Measurements from ENCODE around the gene NOC2L. TPM values are rescaled to one million over a fixed set of nuclear protein-coding genes. Genes with fewer than 3 reads are reported as not detected.

NOC2L gene
- total and polyA plus RNA-seq, 2 donors from 2014 or later: 42.4 to 65.5 TPM

DNA sequence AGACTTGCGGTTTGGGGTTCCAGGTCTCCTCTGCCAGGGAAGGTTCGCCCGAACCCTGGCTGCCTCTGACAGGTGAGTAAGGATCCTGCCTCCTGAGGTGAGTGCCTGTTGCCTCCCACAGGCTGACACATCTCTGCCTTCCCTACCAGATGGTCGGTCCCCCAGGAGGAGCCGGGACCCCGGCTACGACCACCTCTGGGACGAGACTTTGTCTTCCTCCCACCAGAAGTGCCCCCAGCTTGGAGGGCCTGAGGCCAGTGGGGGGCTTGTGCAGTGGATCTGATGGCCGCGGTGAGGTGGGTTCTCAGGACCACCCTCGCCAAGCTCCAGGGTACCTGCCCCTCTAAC is 15.2 kb upstream of the NOC2L start:
- FAIRE-seq (no peak), DNase-seq (no peak)
- Histone ChIP-seq H3K4me1 (ENCODE audit: control insufficient read depth in 2 of 3, insufficient read depth in 2 of 3, low read depth in 1 of 3, low read length in 3 of 3) (peaks cover 0 to 8% (median 0%) of the 10 kb centered on the region in 3 donors), H3K27me3 (ENCODE audit: control insufficient read depth, insufficient read depth, low read length) (peaks cover 7% of the 10 kb centered on the region), H3K9ac (ENCODE audit: low read length in 3 of 3) (no peak overlapping the region), H3K4me3 (ENCODE audit: low read length in 3 of 3) (no peak overlapping the region), H3K27ac (ENCODE audit: low read depth in 2 of 2, low read length in 2 of 2) (no peak overlapping the region), H3K36me3 (ENCODE audit: control insufficient read depth in 2 of 3, insufficient read depth in 3 of 3, low read length in 3 of 3) (no peaks in the 10 kb centered on the region), H3K9me3 (ENCODE audit: control insufficient read depth in 2 of 3, insufficient read depth in 1 of 3, low read length in 3 of 3) (no peaks in the 10 kb centered on the region)
- TF ChIP-seq, protein P1, sequence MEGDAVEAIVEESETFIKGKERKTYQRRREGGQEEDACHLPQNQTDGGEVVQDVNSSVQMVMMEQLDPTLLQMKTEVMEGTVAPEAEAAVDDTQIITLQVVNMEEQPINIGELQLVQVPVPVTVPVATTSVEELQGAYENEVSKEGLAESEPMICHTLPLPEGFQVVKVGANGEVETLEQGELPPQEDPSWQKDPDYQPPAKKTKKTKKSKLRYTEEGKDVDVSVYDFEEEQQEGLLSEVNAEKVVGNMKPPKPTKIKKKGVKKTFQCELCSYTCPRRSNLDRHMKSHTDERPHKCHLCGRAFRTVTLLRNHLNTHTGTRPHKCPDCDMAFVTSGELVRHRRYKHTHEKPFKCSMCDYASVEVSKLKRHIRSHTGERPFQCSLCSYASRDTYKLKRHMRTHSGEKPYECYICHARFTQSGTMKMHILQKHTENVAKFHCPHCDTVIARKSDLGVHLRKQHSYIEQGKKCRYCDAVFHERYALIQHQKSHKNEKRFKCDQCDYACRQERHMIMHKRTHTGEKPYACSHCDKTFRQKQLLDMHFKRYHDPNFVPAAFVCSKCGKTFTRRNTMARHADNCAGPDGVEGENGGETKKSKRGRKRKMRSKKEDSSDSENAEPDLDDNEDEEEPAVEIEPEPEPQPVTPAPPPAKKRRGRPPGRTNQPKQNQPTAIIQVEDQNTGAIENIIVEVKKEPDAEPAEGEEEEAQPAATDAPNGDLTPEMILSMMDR (IDR thresholded peaks at IDR 0.05; ENCODE audit: borderline replicate concordance, extremely low read depth, insufficient read depth): no peak
- intact Hi-C loops (cut with DNase I): no loop called here

DNA sequence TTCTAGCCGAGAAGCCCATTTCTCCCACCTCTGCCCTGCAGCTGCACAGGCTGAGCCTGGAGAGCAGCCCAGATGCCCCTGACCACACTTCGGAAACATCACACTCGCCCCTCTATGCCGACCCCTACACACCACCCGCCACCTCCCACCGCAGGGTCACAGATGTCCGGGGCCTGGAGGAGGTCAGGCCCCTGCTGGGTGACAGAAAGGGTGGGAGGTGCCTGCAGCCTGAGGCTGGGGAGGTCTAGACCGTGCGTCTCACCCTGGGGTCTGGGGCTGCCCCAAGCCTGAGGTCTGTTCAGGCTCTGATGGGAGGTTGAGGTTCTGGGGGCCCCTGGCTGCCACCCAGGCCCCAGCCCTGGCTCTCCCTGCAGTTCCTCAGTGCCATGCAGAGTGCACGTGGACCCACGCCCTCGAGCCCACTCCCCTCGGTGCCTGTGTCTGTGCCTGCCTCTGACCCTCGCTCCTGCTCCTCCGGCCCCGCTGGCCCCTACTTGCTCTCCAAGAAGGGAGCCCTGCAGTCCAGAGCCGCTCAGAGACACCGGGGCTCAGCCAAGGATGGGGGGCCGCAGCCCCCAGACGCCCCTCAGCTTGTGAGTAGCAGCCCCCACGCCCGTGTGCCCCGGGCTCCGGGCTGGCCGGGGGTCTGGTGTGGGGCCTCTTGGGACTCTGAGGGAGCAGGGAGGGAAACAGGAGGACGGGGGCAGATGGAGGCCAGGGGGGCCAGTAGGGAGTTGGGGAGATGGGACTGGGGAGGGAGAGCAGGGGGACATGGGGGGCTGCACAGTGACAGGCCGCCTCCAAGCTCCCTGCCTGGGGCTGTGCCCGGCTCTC is 14.6 kb upstream of the NOC2L start:
- no peaks in the 10 kb centered on the region for H3K36me3 ChIP-seq (ENCODE audit: control insufficient read depth in 2 of 3, insufficient read depth in 3 of 3, low read length in 3 of 3)
- DNase-seq: no peak
- no peak overlapping the region for H3K9ac ChIP-seq (ENCODE audit: low read length in 3 of 3)
- FAIRE-seq: no peak
- no peak overlapping the region for H3K4me3 ChIP-seq (ENCODE audit: low read length in 3 of 3)
- TF ChIP-seq, protein P1 (IDR thresholded peaks at IDR 0.05; ENCODE audit: borderline replicate concordance, extremely low read depth, insufficient read depth): no peak
- peaks cover 0 to 8% (median 0%) of the 10 kb centered on the region in 3 donors for H3K4me1 ChIP-seq (ENCODE audit: control insufficient read depth in 2 of 3, insufficient read depth in 2 of 3, low read depth in 1 of 3, low read length in 3 of 3)
- no peak overlapping the region for H3K27ac ChIP-seq (ENCODE audit: low read depth in 2 of 2, low read length in 2 of 2)
- H3K9me3 ChIP-seq (ENCODE audit: control insufficient read depth in 2 of 3, insufficient read depth in 1 of 3, low read length in 3 of 3): no peaks in the 10 kb centered on the region
- intact Hi-C loops (cut with DNase I): no loop called here
- H3K27me3 ChIP-seq (ENCODE audit: control insufficient read depth, insufficient read depth, low read length): peaks cover 9% of the 10 kb centered on the region

DNA sequence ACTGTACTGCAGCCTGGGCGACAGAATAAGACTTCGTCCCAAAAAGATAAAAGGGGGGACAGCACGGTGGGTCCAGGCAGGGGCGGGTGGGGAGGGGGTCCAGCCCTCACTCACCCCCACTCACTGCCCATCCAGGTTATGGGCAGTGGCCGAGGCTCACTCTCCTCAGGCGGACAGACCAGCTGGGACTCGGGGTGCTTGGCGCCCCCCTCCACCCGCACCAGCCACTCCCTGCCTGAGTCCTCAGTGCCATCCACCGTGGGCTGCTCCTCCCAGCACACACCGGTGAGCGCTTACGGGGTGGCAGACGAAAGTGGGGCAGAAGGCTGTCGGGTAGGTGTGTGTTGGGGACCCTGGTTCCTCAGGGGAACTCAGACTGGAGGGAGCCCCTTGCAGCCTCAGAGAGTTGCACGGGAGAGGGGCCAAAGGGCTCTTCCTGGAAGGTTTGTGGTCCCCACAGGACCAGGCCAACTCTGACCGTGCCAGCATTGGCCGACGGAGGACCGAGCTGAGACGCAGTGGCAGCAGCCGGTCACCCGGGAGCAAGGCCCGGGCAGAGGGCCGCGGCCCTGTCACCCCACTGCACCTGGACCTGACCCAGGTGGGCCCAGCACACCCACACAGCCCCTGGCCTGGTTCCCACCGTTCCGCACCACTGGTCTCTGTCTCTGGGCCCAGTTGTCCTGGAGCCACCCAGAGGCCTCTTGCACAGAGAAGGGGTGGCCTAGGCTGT is 13.8 kb upstream of the NOC2L start:
- intact Hi-C loops (cut with DNase I): no loop called here
- DNase-seq (no peak), FAIRE-seq (no peak)
- Histone ChIP-seq H3K9me3 (ENCODE audit: control insufficient read depth in 2 of 3, insufficient read depth in 1 of 3, low read length in 3 of 3) (no peaks in the 10 kb centered on the region), H3K9ac (ENCODE audit: low read length in 3 of 3) (no peak overlapping the region), H3K27me3 (ENCODE audit: control insufficient read depth, insufficient read depth, low read length) (peaks cover 9% of the 10 kb centered on the region), H3K4me1 (ENCODE audit: control insufficient read depth in 2 of 3, insufficient read depth in 2 of 3, low read depth in 1 of 3, low read length in 3 of 3) (peaks cover 0 to 8% (median 0%) of the 10 kb centered on the region in 3 donors), H3K36me3 (ENCODE audit: control insufficient read depth in 2 of 3, insufficient read depth in 3 of 3, low read length in 3 of 3) (no peaks in the 10 kb centered on the region), H3K27ac (ENCODE audit: low read depth in 2 of 2, low read length in 2 of 2) (no peak overlapping the region), H3K4me3 (ENCODE audit: low read length in 3 of 3) (no peak overlapping the region)
- TF ChIP-seq, protein P1 (IDR thresholded peaks at IDR 0.05; ENCODE audit: borderline replicate concordance, extremely low read depth, insufficient read depth): no peak
